ENCODE results near the gene YPEL4.

DNA sequence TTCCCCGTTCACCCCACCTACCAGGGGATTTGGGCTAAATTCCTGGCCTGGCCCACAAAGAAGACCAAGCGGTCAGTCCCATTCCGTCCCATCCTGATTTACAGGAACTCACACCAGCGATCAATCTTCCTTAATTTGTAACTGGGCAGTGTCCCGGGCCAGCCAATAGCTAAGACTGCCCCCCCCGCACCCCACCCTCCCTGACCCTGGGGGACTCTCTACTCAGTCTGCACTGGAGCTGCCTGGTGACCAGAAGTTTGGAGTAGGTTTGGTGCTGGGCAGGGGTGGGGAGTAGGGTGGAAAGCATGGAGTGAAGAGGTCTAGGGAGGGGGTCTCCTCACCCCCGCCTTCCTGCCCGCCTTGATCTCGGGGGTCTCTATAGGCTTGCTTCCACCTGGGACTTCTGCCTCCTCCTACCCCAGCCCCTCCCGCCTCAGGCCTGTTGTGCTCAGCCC, 52.2 kb downstream of the YPEL4 start, which contains the start of gene SERPING1:
- TF ChIP-seq POLR2A (IDR thresholded peaks at IDR 0.05; ENCODE audit: extremely low read depth, insufficient read length), result no peak
- no peak for TF ChIP-seq CTCF (IDR thresholded peaks at IDR 0.05; ENCODE audit: low read depth, low read length)
- TF ChIP-seq MAX (IDR thresholded peaks at IDR 0.05; ENCODE audit: low read depth, low read length), result no peak
- TF ChIP-seq MYC (IDR thresholded peaks at IDR 0.05; ENCODE audit: low read depth, low read length), result no peak

Data from NB4 (cell line).